ENCODE data around the gene EFNB2. TPM values are rescaled to one million over a fixed set of nuclear protein-coding genes. Genes with fewer than 3 reads are reported as not detected.

EFNB2 gene
- total RNA-seq, 2 experiments from 2014 or later, result 0.25 to 0.51 TPM

DNA sequence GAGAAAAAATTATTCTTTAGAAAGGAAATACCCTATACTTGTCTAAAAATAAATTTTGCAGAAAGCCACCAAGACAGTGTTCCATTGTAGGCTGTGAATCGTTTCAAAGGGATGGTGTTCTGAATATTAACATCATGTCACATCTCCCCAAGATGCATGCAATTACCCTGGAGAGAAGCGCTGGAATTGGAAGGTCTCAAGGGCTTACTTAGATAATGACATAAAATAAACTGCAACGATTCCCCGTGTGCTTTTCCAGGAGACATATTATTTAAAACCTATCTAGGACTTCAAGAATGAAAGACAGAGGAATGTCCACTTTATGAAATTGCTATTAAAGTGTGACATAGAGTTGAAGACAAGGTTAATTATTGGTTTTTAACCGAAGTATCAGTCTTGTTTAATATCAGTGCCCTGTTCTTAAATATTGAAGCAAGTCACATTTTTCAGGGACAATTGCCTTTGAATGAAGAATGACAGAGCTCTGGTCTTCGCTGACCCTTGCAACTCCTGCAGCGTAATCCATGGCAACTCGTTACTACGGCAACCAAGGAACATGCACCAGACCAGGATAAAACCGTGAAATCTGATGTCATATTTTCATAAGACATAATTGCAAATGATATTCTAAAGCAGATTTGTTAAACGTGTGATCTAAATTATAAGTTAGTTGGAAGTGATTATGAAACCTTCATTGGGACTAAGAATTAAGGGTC lies 91.7 kb downstream of the EFNB2 start:
- Histone ChIP-seq H3K4me2 (ENCODE audit: low read length) (no peak overlapping the region), H3K9me3 (ENCODE audit: low read length) (no peaks in the 10 kb centered on the region), H3K4me1 (ENCODE audit: insufficient read depth, low read length, poor library complexity, severe bottlenecking) (no peaks in the 10 kb centered on the region), H4K20me1 (ENCODE audit: insufficient read depth, low read length) (no peaks in the 10 kb centered on the region), H3K4me3 (ENCODE audit: low read depth, low read length, poor library complexity, severe bottlenecking) (no peak overlapping the region), H3K79me2 (ENCODE audit: insufficient read depth, low read depth, low read length) (no peaks in the 10 kb centered on the region), H3K27ac (ENCODE audit: low read depth, low read length, poor library complexity, severe bottlenecking) (no peak overlapping the region), H3K9me2 (ENCODE audit: insufficient read depth, low read length) (no peaks in the 10 kb centered on the region), H3K36me3 (ENCODE audit: insufficient read depth, low read length) (no peaks in the 10 kb centered on the region), H2AFZ (ENCODE audit: low read length) (no peak overlapping the region)
- intact Hi-C loops (cut with micrococcal nuclease; ENCODE audit: unreplicated experiment), result no loop called here
- TF ChIP-seq, protein P1, sequence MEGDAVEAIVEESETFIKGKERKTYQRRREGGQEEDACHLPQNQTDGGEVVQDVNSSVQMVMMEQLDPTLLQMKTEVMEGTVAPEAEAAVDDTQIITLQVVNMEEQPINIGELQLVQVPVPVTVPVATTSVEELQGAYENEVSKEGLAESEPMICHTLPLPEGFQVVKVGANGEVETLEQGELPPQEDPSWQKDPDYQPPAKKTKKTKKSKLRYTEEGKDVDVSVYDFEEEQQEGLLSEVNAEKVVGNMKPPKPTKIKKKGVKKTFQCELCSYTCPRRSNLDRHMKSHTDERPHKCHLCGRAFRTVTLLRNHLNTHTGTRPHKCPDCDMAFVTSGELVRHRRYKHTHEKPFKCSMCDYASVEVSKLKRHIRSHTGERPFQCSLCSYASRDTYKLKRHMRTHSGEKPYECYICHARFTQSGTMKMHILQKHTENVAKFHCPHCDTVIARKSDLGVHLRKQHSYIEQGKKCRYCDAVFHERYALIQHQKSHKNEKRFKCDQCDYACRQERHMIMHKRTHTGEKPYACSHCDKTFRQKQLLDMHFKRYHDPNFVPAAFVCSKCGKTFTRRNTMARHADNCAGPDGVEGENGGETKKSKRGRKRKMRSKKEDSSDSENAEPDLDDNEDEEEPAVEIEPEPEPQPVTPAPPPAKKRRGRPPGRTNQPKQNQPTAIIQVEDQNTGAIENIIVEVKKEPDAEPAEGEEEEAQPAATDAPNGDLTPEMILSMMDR (conservative IDR thresholded peaks at IDR 0.05; ENCODE audit: low read length), result no peak
- TF ChIP-seq EZH2phosphoT487 (IDR thresholded peaks at IDR 0.05; ENCODE audit: borderline replicate concordance, low read depth, low read length), result no peak
- BruUV-seq (replicated peaks), result no TSS peak
- CTCF ChIA-PET (ENCODE audit: unreplicated experiment), result no interaction called here
- POLR2A ChIA-PET, result no interaction called here
- DNase-seq (ENCODE audit: low spot score), result no peak

DNA sequence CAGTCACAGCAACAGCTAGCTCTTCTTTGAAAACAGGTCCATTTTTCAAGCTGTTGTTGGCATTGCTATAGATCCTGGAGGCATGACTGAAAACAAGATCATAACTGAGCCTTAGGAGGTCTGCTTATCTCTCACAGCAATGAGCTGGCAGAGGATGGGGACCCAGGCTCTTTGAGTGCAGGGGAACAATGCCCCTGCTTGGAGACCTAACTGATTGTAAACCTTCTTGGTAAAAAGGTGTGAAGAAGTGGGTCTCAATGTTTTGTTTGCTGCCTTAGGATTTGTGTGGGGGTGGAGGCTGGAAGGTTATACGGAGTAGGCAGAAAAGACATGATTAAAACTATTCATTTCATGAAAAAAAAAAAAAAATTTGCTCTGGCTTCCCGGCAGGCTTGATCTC lies 94.6 kb downstream of the EFNB2 start:
- no peak overlapping the region for H3K27ac ChIP-seq (ENCODE audit: low read depth, low read length, poor library complexity, severe bottlenecking)
- POLR2A ChIA-PET, result no interaction called here
- no peaks in the 10 kb centered on the region for H3K9me3 ChIP-seq (ENCODE audit: low read length)
- no peaks in the 10 kb centered on the region for H4K20me1 ChIP-seq (ENCODE audit: insufficient read depth, low read length)
- H3K4me3 ChIP-seq (ENCODE audit: low read depth, low read length, poor library complexity, severe bottlenecking), result no peak overlapping the region
- DNase-seq (ENCODE audit: low spot score), result no peak
- H3K9me2 ChIP-seq (ENCODE audit: insufficient read depth, low read length), result no peaks in the 10 kb centered on the region
- no peak overlapping the region for H2AFZ ChIP-seq (ENCODE audit: low read length)
- TF ChIP-seq, protein P1 (conservative IDR thresholded peaks at IDR 0.05; ENCODE audit: low read length), result no peak
- TF ChIP-seq EZH2phosphoT487 (IDR thresholded peaks at IDR 0.05; ENCODE audit: borderline replicate concordance, low read depth, low read length), result no peak
- CTCF ChIA-PET (ENCODE audit: unreplicated experiment), result interaction anchor here (0.5 kb wide), 1 partner anchor 357 kb away, joined by 3 read pairs; no protein-coding TSS in a partner anchor
- H3K36me3 ChIP-seq (ENCODE audit: insufficient read depth, low read length), result no peaks in the 10 kb centered on the region
- H3K4me2 ChIP-seq (ENCODE audit: low read length), result no peak overlapping the region
- intact Hi-C loops (cut with micrococcal nuclease; ENCODE audit: unreplicated experiment), result no loop called here
- H3K4me1 ChIP-seq (ENCODE audit: insufficient read depth, low read length, poor library complexity, severe bottlenecking), result no peaks in the 10 kb centered on the region
- no peaks in the 10 kb centered on the region for H3K79me2 ChIP-seq (ENCODE audit: insufficient read depth, low read depth, low read length)
- BruUV-seq (replicated peaks), result no TSS peak

Other genes starting within 250 kb of the EFNB2 start
- 71.9 and 89.1 TPM in 2 replicates for gene ARGLU1, start 32.5 kb upstream of the EFNB2 start, total RNA-seq (2014; rRNA removed; shearing (Covaris generic))
- 71.6 and 87.7 TPM in 2 replicates for gene ARGLU1, start 32.5 kb upstream of the EFNB2 start, total RNA-seq (2022)